NT2/D1 (cell line): Measurements from ENCODE around the gene SP5.
A peak's percentile ranks its signal among the peaks of the same experiment; 100 is the strongest.

Experiments
- DNase-seq: peaks from one replicate; pipeline ENCODE4 v3.0.0-alpha.2; 2011; ENCODE audit warnings: low read depth, low spot score
- H3K27me3 ChIP-seq: 2 replicates; pipeline ENCODE4 v1.6.0; 2011; ENCODE audit warnings: mild to moderate bottlenecking; ENCODE audit not compliant: insufficient read length, insufficient read depth
- H3K36me3 ChIP-seq: 2 replicates; pipeline ENCODE4 v1.6.1; 2011; ENCODE audit warnings: mild to moderate bottlenecking, low read length, mixed read lengths; ENCODE audit not compliant: insufficient read depth, insufficient read length
- H3K4me1 ChIP-seq: 2 replicates; pipeline ENCODE4 v1.5.1; 2011; ENCODE audit not compliant: insufficient read depth, insufficient read length
- H3K4me3 ChIP-seq: 2 replicates; pipeline ENCODE4 v1.5.1; 2011; ENCODE audit warnings: low read depth; ENCODE audit not compliant: insufficient read length
- H3K9ac ChIP-seq: 2 replicates; pipeline ENCODE4 v1.6.0; 2011; ENCODE audit warnings: low read depth; ENCODE audit not compliant: insufficient read length
- H3K9me3 ChIP-seq: 2 replicates; pipeline ENCODE4 v1.5.1; 2011; ENCODE audit warnings: mild to moderate bottlenecking, low read length; ENCODE audit not compliant: insufficient read depth
- SUZ12 ChIP-seq: IDR thresholded peaks from 2 replicates; pipeline ENCODE4 v1.6.1; 2011; ENCODE audit not compliant: insufficient read length, insufficient read depth; ENCODE audit errors: extremely low read depth
- YY1 ChIP-seq: IDR thresholded peaks from 2 replicates; pipeline ENCODE4 v1.6.1; 2011; ENCODE audit not compliant: insufficient read length, insufficient read depth
- ZNF274 ChIP-seq: IDR thresholded peaks from 2 replicates; pipeline ENCODE4 v1.6.1; 2011; ENCODE audit warnings: mild to moderate bottlenecking, low read depth, low read length

Gene SP5

DNA sequence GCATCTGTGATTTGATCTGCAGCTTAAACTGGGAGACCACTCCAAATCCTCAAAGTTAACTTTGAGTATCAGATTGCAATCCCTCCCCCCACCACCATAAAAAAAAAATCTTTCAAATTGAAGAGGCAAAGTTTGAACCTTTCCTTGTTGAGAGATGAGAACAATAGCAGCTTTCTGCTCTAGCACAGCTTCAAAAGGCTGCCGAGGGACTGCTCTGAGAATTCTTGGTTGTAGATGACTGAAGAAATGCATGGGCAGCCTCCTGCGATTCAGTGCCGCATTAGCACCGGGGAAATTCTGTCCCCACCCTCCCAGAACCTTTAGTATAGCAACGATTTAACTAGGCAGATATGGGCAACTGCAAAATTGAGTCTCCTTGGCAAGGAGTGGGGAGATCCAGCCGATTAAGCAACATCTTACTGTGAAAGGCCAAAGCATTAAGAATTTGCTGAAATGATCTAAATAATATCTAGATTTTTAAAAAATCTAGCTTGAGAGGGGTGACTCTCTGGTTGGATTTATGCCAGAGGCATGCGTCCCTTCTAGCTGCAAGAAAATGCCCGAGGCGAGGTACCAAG is 3.9 kb upstream of the SP5 start:
- H3K4me1 ChIP-seq = peaks cover 14% of the 10 kb centered on the region
- H3K27me3 ChIP-seq = peaks cover 22% of the 10 kb centered on the region
- H3K9me3 ChIP-seq = peaks cover 58% of the 10 kb centered on the region; the same call in 1 of the 2 replicates
- H3K36me3 ChIP-seq = peaks cover 9% of the 10 kb centered on the region
- TF ChIP-seq SUZ12 (no peak), ZNF274 (no peak), YY1 (no peak)
- no peak for DNase-seq
- peak overlapping the region; percentile 71 for H3K9ac ChIP-seq
- H3K4me3 ChIP-seq = peak overlapping the region; percentile 33

GRCh38 chr2:170711774-170712652 is 3.1 kb upstream of the SP5 start:
- Histone ChIP-seq H3K4me3 (peak overlapping the region; percentile 66), H3K9ac (peak overlapping the region; percentile 71), H3K4me1 (peaks cover 15% of the 10 kb centered on the region), H3K27me3 (peaks cover 22% of the 10 kb centered on the region), H3K36me3 (peaks cover 5% of the 10 kb centered on the region), H3K9me3 (peaks cover 60% of the 10 kb centered on the region; the same call in 1 of the 2 replicates)
- no peak for DNase-seq
- no peak for TF ChIP-seq ZNF274
- no peak for TF ChIP-seq YY1
- TF ChIP-seq SUZ12 = no peak

DNA sequence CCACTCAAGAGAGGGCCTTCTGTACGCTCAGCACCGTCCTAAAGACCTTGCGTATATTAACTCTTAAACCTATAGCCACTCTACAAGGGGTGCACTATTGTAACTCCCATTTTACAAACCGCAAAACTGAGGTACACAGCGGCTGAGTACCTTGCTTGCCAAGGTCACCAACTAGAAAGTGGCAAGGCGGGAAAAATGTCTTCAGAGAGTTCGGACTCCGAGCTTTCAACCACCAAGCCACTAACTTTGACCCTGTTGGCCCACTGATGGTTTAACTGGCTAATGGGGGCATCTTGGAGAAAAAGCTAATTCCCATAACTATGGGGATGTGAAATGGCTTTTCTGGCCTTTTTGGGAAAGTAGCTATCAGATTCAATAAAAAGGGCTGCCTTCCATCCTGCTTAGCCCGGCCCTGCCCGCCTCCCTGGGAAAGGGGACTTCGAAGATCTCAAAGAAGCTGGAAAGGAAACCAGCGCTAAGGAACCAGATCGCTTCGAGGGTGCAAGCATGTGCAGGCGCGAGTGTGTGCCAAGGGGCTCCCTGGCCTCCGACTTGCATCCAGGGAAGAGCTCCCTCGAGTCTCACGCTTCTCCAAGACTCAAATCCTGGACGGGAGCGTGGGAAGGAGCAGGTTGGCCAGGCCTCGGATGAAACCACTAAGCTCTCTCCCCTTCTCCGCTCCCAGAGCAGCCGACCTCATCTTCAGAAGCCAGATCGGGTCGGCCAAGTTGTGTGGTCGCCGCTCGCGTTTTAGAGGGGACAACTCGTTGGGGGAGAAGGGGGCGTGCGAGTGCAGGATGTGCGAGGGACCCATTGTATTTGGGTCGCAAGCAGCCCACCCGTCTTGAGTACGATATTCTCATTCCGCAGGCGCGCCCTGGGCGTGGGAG is 2.2 kb upstream of the SP5 start:
- H3K27me3 ChIP-seq = peaks cover 22% of the 10 kb centered on the region
- peak overlapping the region; percentile 66 for H3K4me3 ChIP-seq
- H3K9me3 ChIP-seq = peaks cover 62% of the 10 kb centered on the region; the same call in 1 of the 2 replicates
- H3K4me1 ChIP-seq = peaks cover 14% of the 10 kb centered on the region
- DNase-seq = no peak
- peak overlapping the region; percentile 81 for H3K9ac ChIP-seq
- TF ChIP-seq YY1 = no peak
- TF ChIP-seq ZNF274 = no peak
- no peak for TF ChIP-seq SUZ12
- peaks cover 12% of the 10 kb centered on the region for H3K36me3 ChIP-seq

GRCh38 chr2:170713543-170714380 is 1.4 kb upstream of the SP5 start:
- DNase-seq = no peak
- TF ChIP-seq ZNF274 = no peak
- TF ChIP-seq YY1 = no peak
- TF ChIP-seq SUZ12 = no peak
- peak overlapping the region; percentile 81 for H3K9ac ChIP-seq
- H3K4me1 ChIP-seq = peaks cover 13% of the 10 kb centered on the region
- H3K4me3 ChIP-seq = peak overlapping the region; percentile 66
- H3K36me3 ChIP-seq = peaks cover 20% of the 10 kb centered on the region
- H3K27me3 ChIP-seq = peaks cover 22% of the 10 kb centered on the region
- H3K9me3 ChIP-seq = peaks cover 54% of the 10 kb centered on the region; the same call in 1 of the 2 replicates

DNA sequence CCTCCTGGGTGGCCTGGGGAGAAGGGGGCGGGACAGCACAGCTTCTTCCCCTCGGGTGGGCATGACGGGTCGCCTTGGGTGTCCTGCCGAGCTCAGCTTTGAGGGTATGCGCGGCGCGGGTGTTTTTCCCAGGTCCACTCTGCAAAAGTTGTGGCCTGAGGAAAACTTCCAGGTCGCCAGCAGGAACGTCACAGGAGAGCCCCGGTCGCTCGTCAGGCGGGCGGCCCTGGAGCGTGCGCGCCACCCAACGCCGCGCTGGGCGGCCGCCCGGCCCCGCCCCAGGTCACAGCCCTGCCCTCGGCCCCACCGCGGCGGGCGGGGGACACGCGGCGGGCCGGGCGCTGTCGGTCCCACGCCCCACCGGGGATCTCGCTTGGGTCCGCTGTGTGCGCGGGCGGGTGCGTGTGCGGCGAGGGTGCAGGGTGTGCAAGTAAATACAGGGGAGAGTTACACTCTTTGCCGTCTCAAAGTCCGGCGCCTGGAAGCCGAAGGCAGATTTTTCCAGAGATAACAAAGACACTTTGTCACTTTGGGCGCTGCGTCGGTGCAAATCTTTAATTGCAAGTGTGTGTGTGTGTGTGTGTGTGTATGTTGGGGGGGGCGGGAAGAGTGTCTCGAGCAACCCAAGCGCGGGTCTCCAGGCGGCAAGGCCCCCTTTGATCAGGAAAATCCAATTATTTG is 616 bp upstream of the SP5 start:
- no peak for DNase-seq
- Histone ChIP-seq H3K9me3 (peaks cover 46% of the 10 kb centered on the region; the same call in 1 of the 2 replicates), H3K9ac (peak overlapping the region; percentile 81), H3K27me3 (peaks cover 22% of the 10 kb centered on the region), H3K36me3 (peaks cover 23% of the 10 kb centered on the region), H3K4me1 (peaks cover 13% of the 10 kb centered on the region), H3K4me3 (peak overlapping the region; percentile 66)
- TF ChIP-seq SUZ12 (no peak), ZNF274 (no peak), YY1 (no peak)

DNA sequence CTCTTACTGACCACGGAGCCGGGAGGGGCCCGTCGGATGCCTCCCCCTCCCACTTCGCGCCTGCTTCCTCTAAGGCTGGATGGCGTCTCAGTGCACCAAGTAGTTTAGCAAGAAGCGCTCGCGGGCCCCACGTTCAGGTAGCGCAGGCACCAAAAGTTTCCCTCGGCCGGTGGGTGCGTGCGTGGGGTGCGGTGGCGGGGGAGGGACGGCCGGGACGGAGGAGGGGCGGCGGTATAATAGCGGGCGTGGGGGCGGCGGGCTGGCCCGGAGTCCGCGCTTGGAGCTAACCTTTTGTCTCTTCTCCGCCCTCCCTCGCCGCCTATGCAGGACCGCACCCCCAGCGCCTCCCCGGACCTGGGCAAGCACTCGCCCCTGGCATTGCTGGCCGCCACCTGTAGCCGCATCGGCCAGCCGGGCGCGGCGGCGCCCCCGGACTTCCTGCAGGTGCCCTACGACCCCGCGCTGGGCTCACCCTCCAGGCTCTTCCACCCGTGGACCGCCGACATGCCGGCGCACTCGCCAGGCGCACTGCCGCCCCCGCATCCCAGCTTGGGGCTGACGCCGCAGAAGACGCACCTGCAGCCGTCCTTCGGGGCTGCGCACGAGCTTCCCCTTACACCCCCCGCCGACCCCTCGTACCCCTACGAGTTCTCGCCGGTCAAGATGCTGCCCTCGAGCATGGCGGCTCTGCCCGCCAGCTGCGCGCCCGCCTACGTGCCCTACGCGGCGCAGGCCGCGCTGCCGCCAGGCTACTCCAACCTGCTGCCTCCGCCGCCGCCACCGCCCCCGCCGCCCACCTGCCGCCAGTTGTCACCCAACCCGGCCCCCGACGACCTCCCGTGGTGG is 1.0 kb downstream of the SP5 start:
- TF ChIP-seq YY1 = no peak
- no peak for TF ChIP-seq ZNF274
- no peak for TF ChIP-seq SUZ12
- peaks cover 22% of the 10 kb centered on the region for H3K27me3 ChIP-seq
- no peak for DNase-seq
- peak overlapping the region; percentile 87 for H3K9ac ChIP-seq
- peak overlapping the region; percentile 66 for H3K4me3 ChIP-seq
- H3K9me3 ChIP-seq = peaks cover 37% of the 10 kb centered on the region; the same call in 1 of the 2 replicates
- H3K36me3 ChIP-seq = peaks cover 25% of the 10 kb centered on the region
- peaks cover 13% of the 10 kb centered on the region for H3K4me1 ChIP-seq
